Duodenal mucosa (tissue), 2 donors: Measurements from ENCODE around the gene TMEM141.
"Not testable (repeated sequence)": the region's sequence is repeated elsewhere in the genome, so short reads cannot be mapped to it uniquely, and the experiment has no call there.

Experiments used
- H3K27ac ChIP-seq: one replicate; pipeline ENCODE4 v1.7.0; 2013; ENCODE audit warnings: low read depth, low read length
- H3K27me3 ChIP-seq, 2 donors: one replicate each; pipeline ENCODE4 v1.7.0; 2013; ENCODE audit warnings: low read length in 2 of 2, control low read depth in 1 of 2; ENCODE audit not compliant: insufficient read depth in 2 of 2, control insufficient read depth in 1 of 2
- H3K36me3 ChIP-seq, 2 donors: one replicate each; pipeline ENCODE4 v1.7.0; 2013; ENCODE audit warnings: low read length in 2 of 2, control low read depth in 1 of 2; ENCODE audit not compliant: insufficient read depth in 2 of 2, control insufficient read depth in 1 of 2
- H3K4me1 ChIP-seq, 2 donors: one replicate each; pipeline ENCODE4 v1.7.0; 2013; ENCODE audit warnings: low read length in 2 of 2, control low read depth in 1 of 2; ENCODE audit not compliant: insufficient read depth in 2 of 2, control insufficient read depth in 1 of 2
- H3K4me3 ChIP-seq, 2 donors: one replicate each; pipeline ENCODE4 v1.7.0; 2013; ENCODE audit warnings: low read length in 2 of 2, low read depth in 1 of 2
- H3K9ac ChIP-seq, 2 donors: one replicate each; pipeline ENCODE4 v1.7.0; 2013; ENCODE audit warnings: low read length in 2 of 2, low read depth in 1 of 2
- H3K9me3 ChIP-seq, 2 donors: one replicate each; pipeline ENCODE4 v1.7.0; 2013; ENCODE audit warnings: low read length in 2 of 2, control low read depth in 1 of 2; ENCODE audit not compliant: control insufficient read depth in 1 of 2

Gene TMEM141

GRCh38 chr9:136826703-136827582 lies 35.8 kb downstream of the TMEM141 start:
- Histone ChIP-seq H3K4me3 (no peak overlapping the region), H3K27ac (no peak overlapping the region), H3K4me1 (no peaks in the 10 kb centered on the region), H3K9me3 (no peaks in the 10 kb centered on the region), H3K36me3 (peaks cover 24 to 69% of the 10 kb centered on the region in 2 donors), H3K9ac (no peak overlapping the region), H3K27me3 (no peaks in the 10 kb centered on the region)

GRCh38 chr9:136827794-136828473 lies 36.8 kb downstream of the TMEM141 start:
- no peak overlapping the region for H3K4me3 ChIP-seq
- peaks cover 27 to 78% of the 10 kb centered on the region in 2 donors for H3K36me3 ChIP-seq
- no peak overlapping the region for H3K9ac ChIP-seq
- no peaks in the 10 kb centered on the region for H3K4me1 ChIP-seq
- H3K27me3 ChIP-seq, result no peaks in the 10 kb centered on the region
- no peak overlapping the region for H3K27ac ChIP-seq
- H3K9me3 ChIP-seq, result no peaks in the 10 kb centered on the region

GRCh38 chr9:136828474-136829140 lies 37.5 kb downstream of the TMEM141 start:
- Histone ChIP-seq H3K4me1 (no peaks in the 10 kb centered on the region), H3K27ac (no peak overlapping the region), H3K9me3 (no peaks in the 10 kb centered on the region), H3K36me3 (peaks cover 24 to 73% of the 10 kb centered on the region in 2 donors), H3K27me3 (no peaks in the 10 kb centered on the region), H3K9ac (no peak overlapping the region), H3K4me3 (no peak overlapping the region)

- Histone ChIP-seq H3K9me3 (no peaks in the 10 kb centered on the region), H3K27ac (no peak overlapping the region), H3K36me3 (peaks cover 21 to 69% of the 10 kb centered on the region in 2 donors), H3K4me1 (no peaks in the 10 kb centered on the region), H3K9ac (no peak overlapping the region), H3K4me3 (no peak overlapping the region), H3K27me3 (no peaks in the 10 kb centered on the region)
These were observed 38.3 kb downstream of the TMEM141 start for GRCh38 chr9:136829412-136829811.

- no peak overlapping the region for H3K27ac ChIP-seq
- H3K9me3 ChIP-seq, result no peaks in the 10 kb centered on the region
- peaks cover 21 to 62% of the 10 kb centered on the region in 2 donors for H3K36me3 ChIP-seq
- H3K4me1 ChIP-seq, result no peaks in the 10 kb centered on the region
- H3K9ac ChIP-seq, result no peak overlapping the region
- H3K4me3 ChIP-seq, result no peak overlapping the region
- no peaks in the 10 kb centered on the region for H3K27me3 ChIP-seq
These were observed 39.1 kb downstream of the TMEM141 start for GRCh38 chr9:136829981-136830885.

GRCh38 chr9:136831002-136831719 lies 40.0 kb downstream of the TMEM141 start:
- no peaks in the 10 kb centered on the region for H3K27me3 ChIP-seq
- H3K4me1 ChIP-seq, result no peaks in the 10 kb centered on the region
- H3K36me3 ChIP-seq, result peaks cover 21 to 60% of the 10 kb centered on the region in 2 donors
- H3K9me3 ChIP-seq, result no peaks in the 10 kb centered on the region
- no peak overlapping the region for H3K9ac ChIP-seq
- H3K27ac ChIP-seq, result no peak overlapping the region
- no peak overlapping the region for H3K4me3 ChIP-seq

- Histone ChIP-seq H3K27ac (no peak overlapping the region), H3K4me3 (no peak overlapping the region), H3K9ac (no peak overlapping the region), H3K9me3 (no peaks in the 10 kb centered on the region), H3K27me3 (no peaks in the 10 kb centered on the region), H3K36me3 (peaks cover 21 to 56% of the 10 kb centered on the region in 2 donors), H3K4me1 (no peaks in the 10 kb centered on the region)
These were observed 40.6 kb downstream of the TMEM141 start for GRCh38 chr9:136831720-136832104.

GRCh38 chr9:136832581-136832980 lies 41.4 kb downstream of the TMEM141 start:
- Histone ChIP-seq H3K9ac (no peak overlapping the region), H3K27ac (no peak overlapping the region), H3K36me3 (peaks cover 21 to 52% of the 10 kb centered on the region in 2 donors), H3K4me1 (no peaks in the 10 kb centered on the region), H3K4me3 (no peak overlapping the region), H3K27me3 (no peaks in the 10 kb centered on the region), H3K9me3 (no peaks in the 10 kb centered on the region)

GRCh38 chr9:136833381-136834048 lies 42.4 kb downstream of the TMEM141 start:
- not testable (repeated sequence) for H3K4me1 ChIP-seq, H3K27me3 ChIP-seq, H3K27ac ChIP-seq, H3K9ac ChIP-seq, H3K9me3 ChIP-seq, H3K4me3 ChIP-seq
- H3K36me3 ChIP-seq, result peaks cover 21 to 51% of the 10 kb centered on the region in 2 donors
